H9 (cell line): ENCODE measurements around the gene RPL28. TPM values are rescaled to one million over a fixed set of nuclear protein-coding genes. Genes with fewer than 3 reads are reported as not detected.

Source experiments
- DNase-seq: peaks from one replicate; pipeline ENCODE4 v3.0.0-alpha.2; 2017
- H2AFZ ChIP-seq: one replicate; pipeline ENCODE4 v1.6.1; 2013; ENCODE audit warnings: mild to moderate bottlenecking, low read length, control low read depth, moderate library complexity
- H2AK5ac ChIP-seq: 2 replicates; pipeline ENCODE4 v1.6.1; 2013; ENCODE audit warnings: low read length, control low read depth, mixed read lengths; ENCODE audit not compliant: insufficient read length
- H2BK120ac ChIP-seq: one replicate; pipeline ENCODE4 v1.6.1; 2013; ENCODE audit warnings: low read depth, mild to moderate bottlenecking, low read length, control low read depth, inconsistent platforms; ENCODE audit not compliant: poor library complexity, severe bottlenecking
- H2BK12ac ChIP-seq: 2 replicates; pipeline ENCODE4 v1.6.1; 2013; ENCODE audit warnings: low read length, control low read depth, mixed read lengths, low read depth; ENCODE audit not compliant: insufficient read length
- H2BK15ac ChIP-seq: 2 replicates; pipeline ENCODE4 v1.6.1; 2013; ENCODE audit warnings: low read depth, low read length, control low read depth
- H2BK20ac ChIP-seq: one replicate; pipeline ENCODE4 v1.6.1; 2013; ENCODE audit warnings: low read depth, mild to moderate bottlenecking, low read length, control low read depth, inconsistent platforms; ENCODE audit not compliant: poor library complexity, severe bottlenecking
- H2BK5ac ChIP-seq: 2 replicates; pipeline ENCODE4 v1.6.1; 2013; ENCODE audit warnings: low read length, control low read depth, mixed read lengths; ENCODE audit not compliant: insufficient read length
- H3K14ac ChIP-seq: 2 replicates; pipeline ENCODE4 v1.6.1; 2013; ENCODE audit warnings: low read length, control low read depth; ENCODE audit not compliant: insufficient read depth
- H3K18ac ChIP-seq: 2 replicates; pipeline ENCODE4 v1.6.1; 2013; ENCODE audit warnings: low read depth, mild to moderate bottlenecking, mixed read lengths, low read length, control low read depth; ENCODE audit not compliant: insufficient read length
- H3K23ac ChIP-seq: 2 replicates; pipeline ENCODE4 v1.6.1; 2013; ENCODE audit warnings: low read length, control low read depth, mixed read lengths, low read depth; ENCODE audit not compliant: insufficient read length
- H3K23me2 ChIP-seq: 2 replicates; pipeline ENCODE4 v1.6.1; 2013; ENCODE audit warnings: low read depth, mild to moderate bottlenecking, mixed read lengths, low read length, control low read depth; ENCODE audit not compliant: insufficient read length, poor library complexity, severe bottlenecking
- H3K27ac ChIP-seq: 2 replicates; pipeline ENCODE4 v1.5.1; 2013; ENCODE audit warnings: low read length, control low read depth, mixed read lengths, low read depth; ENCODE audit not compliant: insufficient read length
- H3K27me3 ChIP-seq: 2 replicates; pipeline ENCODE4 v1.6.1; 2013; ENCODE audit warnings: low read length, control low read depth, inconsistent platforms; ENCODE audit not compliant: insufficient read depth
- H3K4ac ChIP-seq: 2 replicates; pipeline ENCODE4 v1.6.1; 2013; ENCODE audit warnings: low read depth, mild to moderate bottlenecking, control low read depth, inconsistent platforms, low read length, moderate library complexity
- H3K4me1 ChIP-seq: 2 replicates; pipeline ENCODE4 v1.6.1; 2013; ENCODE audit warnings: low read length, control low read depth, inconsistent platforms; ENCODE audit not compliant: insufficient read depth
- H3K4me2 ChIP-seq: 2 replicates; pipeline ENCODE4 v1.6.1; 2013; ENCODE audit warnings: low read length, control low read depth, mixed read lengths; ENCODE audit not compliant: insufficient read length, insufficient read depth
- H3K56ac ChIP-seq: 2 replicates; pipeline ENCODE4 v1.6.1; 2013; ENCODE audit warnings: low read depth, mild to moderate bottlenecking, mixed read lengths, low read length, control low read depth; ENCODE audit not compliant: insufficient read length
- H3K79me1 ChIP-seq: 2 replicates; pipeline ENCODE4 v1.6.1; 2013; ENCODE audit warnings: low read depth, mild to moderate bottlenecking, moderate library complexity, low read length, control low read depth, inconsistent platforms; ENCODE audit not compliant: insufficient read depth, poor library complexity, severe bottlenecking
- H3K79me2 ChIP-seq: 2 replicates; pipeline ENCODE4 v1.6.1; 2013; ENCODE audit warnings: low read length, control low read depth, inconsistent platforms; ENCODE audit not compliant: insufficient read depth
- H3K9ac ChIP-seq: 2 replicates; pipeline ENCODE4 v1.6.1; 2013; ENCODE audit warnings: low read length, control low read depth, mixed read lengths; ENCODE audit not compliant: insufficient read length; ENCODE audit errors: extremely low read depth
- H3K9me3 ChIP-seq: one replicate; pipeline ENCODE4 v1.6.1; 2013; ENCODE audit warnings: low read depth, low read length, inconsistent platforms; ENCODE audit not compliant: control insufficient read depth
- H3T11ph ChIP-seq: one replicate; pipeline ENCODE4 v1.6.1; 2013; ENCODE audit warnings: mild to moderate bottlenecking, low read length, control low read depth, inconsistent platforms
- H4K20me1 ChIP-seq: one replicate; pipeline ENCODE4 v1.6.1; 2013; ENCODE audit not compliant: control insufficient read depth, insufficient read length, insufficient read depth
- H4K5ac ChIP-seq: 2 replicates; pipeline ENCODE4 v1.6.1; 2013; ENCODE audit warnings: low read depth, mild to moderate bottlenecking, mixed read lengths, low read length, control low read depth; ENCODE audit not compliant: insufficient read length
- H4K8ac ChIP-seq: replicated peaks from 2 replicates; pipeline ENCODE4 v1.6.1; 2013; ENCODE audit warnings: low read length, control low read depth, mixed read lengths, low read depth; ENCODE audit not compliant: insufficient read length
- H4K91ac ChIP-seq: 2 replicates; pipeline ENCODE4 v1.6.1; 2013; ENCODE audit warnings: low read depth, mild to moderate bottlenecking, moderate library complexity, mixed read lengths, low read length, control low read depth; ENCODE audit not compliant: insufficient read length
- H3K27ac Mint-ChIP-seq, 3 experiments: 2 replicates in 2 of 3; 3 replicates in 1 of 3; pipeline ENCODE4 v1.8.0; 2020 to 2021; ENCODE audit warnings: mixed read lengths in 3 of 3, mild to moderate bottlenecking in 1 of 3, moderate library complexity in 1 of 3
- H3K27me3 Mint-ChIP-seq: 2 replicates; pipeline ENCODE4 v1.8.0; 2021; ENCODE audit warnings: low read depth, mild to moderate bottlenecking, moderate library complexity, mixed read lengths
- H3K36me3 Mint-ChIP-seq, 3 experiments: 2 replicates in 2 of 3; 3 replicates in 1 of 3; pipeline ENCODE4 v1.8.0; 2020 to 2021; ENCODE audit warnings: low read depth in 3 of 3, mixed read lengths in 3 of 3; ENCODE audit not compliant: insufficient read depth in 1 of 3
- H3K4me1 Mint-ChIP-seq, 2 experiments: 2 replicates each; pipeline ENCODE4 v1.8.0; 2020; ENCODE audit warnings: mixed read lengths in 2 of 2
- H3K4me3 Mint-ChIP-seq, 2 experiments: 2 replicates in 1 of 2; 3 replicates in 1 of 2; pipeline ENCODE4 v1.8.0; 2020 to 2021; ENCODE audit warnings: mild to moderate bottlenecking in 2 of 2, mixed read lengths in 2 of 2, moderate library complexity in 1 of 2
- H3K9me3 Mint-ChIP-seq, 2 experiments: 2 replicates in 1 of 2; 3 replicates in 1 of 2; pipeline ENCODE4 v1.8.0; 2020; ENCODE audit warnings: mild to moderate bottlenecking in 2 of 2, mixed read lengths in 2 of 2, moderate library complexity in 1 of 2
- WGBS: extraction: QIAGEN DNeasy Blood & Tissue Kit; methylation state at CpG from one replicate; pipeline ENCODE4 v1.1.7; 2013; ENCODE audit warnings: missing lambda C conversion rate, low lambda C conversion rate, mixed read lengths; ENCODE audit not compliant: insufficient read length; ENCODE audit errors: extremely low coverage; 5-methylcytosine and 5-hydroxymethylcytosine counted together
- total RNA-seq: library from RNA; stranded (reverse); gene quantifications from 2 replicates; pipeline ENCODE4 v1.2.1, GENCODE V29; 2021
- TF ChIP-seq, protein P1 (sequence below): fragments of 200-600 bp; sonication (generic); conservative IDR thresholded peaks from 3 replicates; pipeline ENCODE4 v1.8.0; 2021; ENCODE audit warnings: antibody characterized with exemption, mild to moderate bottlenecking

The RPL28 gene
- total RNA-seq, 1 experiment from 2014 or later = 2,076 TPM

DNA sequence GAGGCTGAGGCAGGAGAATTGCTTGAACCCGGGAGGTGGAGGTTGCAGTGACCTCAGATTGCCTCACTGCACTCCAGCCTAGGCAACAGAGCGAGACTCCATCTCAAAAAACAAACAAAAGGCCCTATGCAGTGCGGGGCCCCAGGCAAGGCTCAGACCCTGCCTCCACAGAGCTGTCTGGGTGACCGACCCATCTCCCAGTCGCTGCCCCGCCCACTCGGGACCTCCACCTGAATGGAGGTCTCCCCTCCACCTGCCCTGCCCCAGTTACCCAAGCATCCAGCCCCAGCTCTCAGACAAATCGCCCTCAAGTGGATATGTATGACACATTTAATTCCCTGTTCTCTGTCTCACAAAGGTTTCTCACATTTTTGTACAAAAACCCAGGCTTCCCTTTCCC, 20.5 kb upstream of the RPL28 start:
- Histone ChIP-seq H3K23me2 (peaks cover 6% of the 10 kb centered on the region), H3K4me1 (no peaks in the 10 kb centered on the region), H3K79me2 (no peaks in the 10 kb centered on the region), H4K91ac (no peak overlapping the region), H3K79me1 (no peaks in the 10 kb centered on the region), H3K18ac (no peak overlapping the region), H3K27ac (no peak overlapping the region), H4K5ac (no peak overlapping the region), H2BK12ac (no peak overlapping the region), H2BK15ac (no peak overlapping the region), H2BK5ac (no peak overlapping the region), H3K9ac (no peak overlapping the region), H3K4ac (no peak overlapping the region), H3T11ph (no peak overlapping the region), H2AFZ (no peak overlapping the region), H2BK120ac (no peak overlapping the region), H3K14ac (no peak overlapping the region), H3K4me2 (no peak overlapping the region), H2AK5ac (no peak overlapping the region), H2BK20ac (no peak overlapping the region), H3K23ac (no peak overlapping the region), H3K27me3 (no peaks in the 10 kb centered on the region; the same call in 1 of the 2 replicates), H3K56ac (no peak overlapping the region), H4K20me1 (no peaks in the 10 kb centered on the region), H4K8ac (no peak overlapping the region), H3K9me3 (no peaks in the 10 kb centered on the region)
- Mint-ChIP-seq H3K27ac (no peak overlapping the region), H3K4me1 (peaks cover 12 to 30% of the 10 kb centered on the region in 2 experiments), H3K4me3 (no peak overlapping the region), H3K36me3 (no peaks in the 10 kb centered on the region), H3K9me3 (no peaks in the 10 kb centered on the region), H3K27me3 (peaks cover 55% of the 10 kb centered on the region)
- WGBS = no CpG with 5 or more reads among the region's 8 CpGs
- TF ChIP-seq, protein P1, sequence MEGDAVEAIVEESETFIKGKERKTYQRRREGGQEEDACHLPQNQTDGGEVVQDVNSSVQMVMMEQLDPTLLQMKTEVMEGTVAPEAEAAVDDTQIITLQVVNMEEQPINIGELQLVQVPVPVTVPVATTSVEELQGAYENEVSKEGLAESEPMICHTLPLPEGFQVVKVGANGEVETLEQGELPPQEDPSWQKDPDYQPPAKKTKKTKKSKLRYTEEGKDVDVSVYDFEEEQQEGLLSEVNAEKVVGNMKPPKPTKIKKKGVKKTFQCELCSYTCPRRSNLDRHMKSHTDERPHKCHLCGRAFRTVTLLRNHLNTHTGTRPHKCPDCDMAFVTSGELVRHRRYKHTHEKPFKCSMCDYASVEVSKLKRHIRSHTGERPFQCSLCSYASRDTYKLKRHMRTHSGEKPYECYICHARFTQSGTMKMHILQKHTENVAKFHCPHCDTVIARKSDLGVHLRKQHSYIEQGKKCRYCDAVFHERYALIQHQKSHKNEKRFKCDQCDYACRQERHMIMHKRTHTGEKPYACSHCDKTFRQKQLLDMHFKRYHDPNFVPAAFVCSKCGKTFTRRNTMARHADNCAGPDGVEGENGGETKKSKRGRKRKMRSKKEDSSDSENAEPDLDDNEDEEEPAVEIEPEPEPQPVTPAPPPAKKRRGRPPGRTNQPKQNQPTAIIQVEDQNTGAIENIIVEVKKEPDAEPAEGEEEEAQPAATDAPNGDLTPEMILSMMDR = no peak
- DNase-seq = no peak
